Measurements from ENCODE around the gene CIAO3.

CIAO3 gene

GRCh38 chr16:703406-703805 is 37.4 kb downstream of the CIAO3 start:
- no peak for TF ChIP-seq CTCF (IDR thresholded peaks at IDR 0.05; ENCODE audit: low read depth, low read length, missing control alignments)
- H3K4me3 ChIP-seq (replicated peaks; ENCODE audit: low read depth, low read length), result no peak overlapping the region
- DNase-seq (ENCODE audit: extremely low read depth, low read depth), result no peak

GRCh38 chr16:702341-702740 is 38.5 kb downstream of the CIAO3 start:
- no peak overlapping the region for H3K4me3 ChIP-seq (replicated peaks; ENCODE audit: low read depth, low read length)
- TF ChIP-seq CTCF (IDR thresholded peaks at IDR 0.05; ENCODE audit: low read depth, low read length, missing control alignments), result no peak
- no peak for DNase-seq (ENCODE audit: extremely low read depth, low read depth)

- no peak for DNase-seq (ENCODE audit: extremely low read depth, low read depth)
- H3K4me3 ChIP-seq (replicated peaks; ENCODE audit: low read depth, low read length), result no peak overlapping the region
- no peak for TF ChIP-seq CTCF (IDR thresholded peaks at IDR 0.05; ENCODE audit: low read depth, low read length, missing control alignments)
These were observed 39.9 kb downstream of the CIAO3 start for GRCh38 chr16:700684-701584.

- DNase-seq (ENCODE audit: extremely low read depth, low read depth), result no peak
- no peak overlapping the region for H3K4me3 ChIP-seq (replicated peaks; ENCODE audit: low read depth, low read length)
- no peak for TF ChIP-seq CTCF (IDR thresholded peaks at IDR 0.05; ENCODE audit: low read depth, low read length, missing control alignments)
These were observed 41.7 kb downstream of the CIAO3 start for GRCh38 chr16:698911-699671.

GRCh38 chr16:695355-696089 is 45.3 kb downstream of the CIAO3 start:
- TF ChIP-seq CTCF (IDR thresholded peaks at IDR 0.05; ENCODE audit: low read depth, low read length, missing control alignments), result no peak
- no peak for DNase-seq (ENCODE audit: extremely low read depth, low read depth)
- H3K4me3 ChIP-seq (replicated peaks; ENCODE audit: low read depth, low read length), result 0 out of 2 replicates have a peak overlapping the region, but pooled peaks have one; percentile 9

GRCh38 chr16:694863-695354 is 45.9 kb downstream of the CIAO3 start:
- no peak for TF ChIP-seq CTCF (IDR thresholded peaks at IDR 0.05; ENCODE audit: low read depth, low read length, missing control alignments)
- no peak for DNase-seq (ENCODE audit: extremely low read depth, low read depth)
- H3K4me3 ChIP-seq (replicated peaks; ENCODE audit: low read depth, low read length), result no peak overlapping the region

All from HFF-Myc (cell line).